OCI-LY1 (cell line): ENCODE data around the gene ODAD4.

Experiments used
- H2AFZ ChIP-seq: fragments of 200-600 bp; sonication (generic), shearing (Covaris generic); 2 replicates; pipeline ENCODE4 v1.6.0; 2014; ENCODE audit warnings: antibody characterized with exemption, mild to moderate bottlenecking, low read length
- H3F3A ChIP-seq: fragments of 200-600 bp; sonication (generic), shearing (Covaris generic); 2 replicates; pipeline ENCODE4 v1.6.0; 2014; ENCODE audit warnings: mild to moderate bottlenecking, antibody characterized with exemption, low read length, moderate library complexity; ENCODE audit not compliant: insufficient read depth
- H3K27ac ChIP-seq: fragments of 200-600 bp; sonication (generic); 2 replicates; pipeline ENCODE4 v1.5.1; 2014; ENCODE audit warnings: low read length, mixed run types, mild to moderate bottlenecking, low read depth; ENCODE audit not compliant: poor library complexity, severe bottlenecking
- H3K27me3 ChIP-seq: fragments of 200-600 bp; sonication (generic); 2 replicates; pipeline ENCODE4 v1.6.0; 2014; ENCODE audit warnings: antibody characterized with exemption, mild to moderate bottlenecking, low read length, moderate library complexity; ENCODE audit not compliant: insufficient read depth
- H3K36me3 ChIP-seq: fragments of 200-600 bp; sonication (generic); 2 replicates; pipeline ENCODE4 v1.6.1; 2014; ENCODE audit warnings: mild to moderate bottlenecking, antibody characterized with exemption, low read length, moderate library complexity, mixed read lengths; ENCODE audit not compliant: insufficient read depth
- H3K4me1 ChIP-seq: fragments of 200-600 bp; sonication (generic); 2 replicates; pipeline ENCODE4 v1.5.1; 2014; ENCODE audit warnings: mild to moderate bottlenecking, low read length, moderate library complexity; ENCODE audit not compliant: insufficient read depth, severe bottlenecking
- H3K4me2 ChIP-seq: fragments of 200-600 bp; sonication (generic), shearing (Covaris generic); 2 replicates; pipeline ENCODE4 v1.6.1; 2014; ENCODE audit warnings: low read length
- H3K4me3 ChIP-seq: fragments of 200-600 bp; sonication (generic); 2 replicates; pipeline ENCODE4 v1.5.1; 2014; ENCODE audit warnings: low read length, low read depth, mild to moderate bottlenecking, mixed read lengths; ENCODE audit not compliant: poor library complexity, severe bottlenecking
- H3K79me2 ChIP-seq: fragments of 200-600 bp; shearing (Covaris generic); 2 replicates; pipeline ENCODE4 v1.6.1; 2016; ENCODE audit warnings: mixed run types, low read length, mixed read lengths; ENCODE audit not compliant: insufficient read depth
- H3K9ac ChIP-seq: fragments of 200-600 bp; sonication (generic), shearing (Covaris generic); 2 replicates; pipeline ENCODE4 v1.6.1; 2014; ENCODE audit warnings: mild to moderate bottlenecking, low read length, mixed read lengths
- H3K9me2 ChIP-seq: fragments of 200-600 bp; sonication (generic), shearing (Covaris generic); 2 replicates; pipeline ENCODE4 v1.6.1; 2014; ENCODE audit warnings: low read depth, mild to moderate bottlenecking, low read length, mixed read lengths
- H3K9me3 ChIP-seq: fragments of 200-600 bp; shearing (Covaris generic); 2 replicates; pipeline ENCODE4 v1.6.1; 2014; ENCODE audit warnings: low read length, mixed read lengths
- H4K20me1 ChIP-seq: fragments of 200-600 bp; sonication (generic), shearing (Covaris generic); 2 replicates; pipeline ENCODE4 v1.6.0; 2016; ENCODE audit warnings: mild to moderate bottlenecking, low read length; ENCODE audit not compliant: insufficient read depth
- CTCF ChIP-seq: fragments of 200-600 bp; sonication (generic), shearing (Covaris generic); IDR thresholded peaks from 2 replicates; pipeline ENCODE4 v1.5.1; 2017; ENCODE audit warnings: mild to moderate bottlenecking, antibody characterized with exemption, low read length, moderate library complexity, mixed read lengths
- EZH2 ChIP-seq: fragments of 200-600 bp; sonication (generic), shearing (Covaris generic); IDR thresholded peaks from 2 replicates; pipeline ENCODE4 v1.8.0; 2017; ENCODE audit warnings: borderline replicate concordance, mixed run types, mild to moderate bottlenecking, antibody characterized with exemption, low read length, moderate library complexity, mixed read lengths

Gene ODAD4

GRCh38 chr17:41935641-41936040 lies 5.2 kb downstream of the ODAD4 start:
- Histone ChIP-seq H4K20me1 (no peaks in the 10 kb centered on the region), H3K9ac (no peak overlapping the region), H2AFZ (no peak overlapping the region), H3K4me3 (no peak overlapping the region), H3K9me3 (no peaks in the 10 kb centered on the region), H3K27me3 (no peaks in the 10 kb centered on the region), H3K27ac (no peak overlapping the region), H3F3A (no peaks in the 10 kb centered on the region), H3K9me2 (no peaks in the 10 kb centered on the region), H3K4me1 (peaks cover 7% of the 10 kb centered on the region), H3K4me2 (no peak overlapping the region), H3K79me2 (no peaks in the 10 kb centered on the region), H3K36me3 (no peaks in the 10 kb centered on the region; the same call in 1 of the 2 replicates)
- TF ChIP-seq CTCF (no peak), EZH2 (no peak)

GRCh38 chr17:41937970-41938954 lies 7.8 kb downstream of the ODAD4 start:
- H3K4me1 ChIP-seq: peaks cover 3% of the 10 kb centered on the region
- H2AFZ ChIP-seq: no peak overlapping the region
- no peaks in the 10 kb centered on the region; the same call in 1 of the 2 replicates for H3K36me3 ChIP-seq
- no peaks in the 10 kb centered on the region for H3K79me2 ChIP-seq
- H3K9me3 ChIP-seq: no peaks in the 10 kb centered on the region
- H3K27me3 ChIP-seq: no peaks in the 10 kb centered on the region
- no peaks in the 10 kb centered on the region for H3K9me2 ChIP-seq
- no peak overlapping the region for H3K4me3 ChIP-seq
- TF ChIP-seq EZH2 (no peak), CTCF (no peak)
- no peak overlapping the region for H3K27ac ChIP-seq
- H3K4me2 ChIP-seq: no peak overlapping the region
- no peak overlapping the region for H3K9ac ChIP-seq
- H3F3A ChIP-seq: no peaks in the 10 kb centered on the region
- H4K20me1 ChIP-seq: no peaks in the 10 kb centered on the region

- Histone ChIP-seq H3K9ac (no peak overlapping the region), H3K79me2 (no peaks in the 10 kb centered on the region), H3F3A (no peaks in the 10 kb centered on the region), H2AFZ (no peak overlapping the region), H3K36me3 (no peaks in the 10 kb centered on the region; the same call in 1 of the 2 replicates), H3K9me3 (no peaks in the 10 kb centered on the region), H3K9me2 (no peaks in the 10 kb centered on the region), H4K20me1 (no peaks in the 10 kb centered on the region), H3K4me1 (peaks cover 3% of the 10 kb centered on the region), H3K4me2 (no peak overlapping the region), H3K27me3 (no peaks in the 10 kb centered on the region), H3K27ac (no peak overlapping the region), H3K4me3 (no peak overlapping the region)
- no peak for TF ChIP-seq CTCF
- TF ChIP-seq EZH2: no peak
Measured at GRCh38 chr17:41939044-41939692, 8.8 kb downstream of the ODAD4 start.
